GM20000 (cell line): Measurements from ENCODE around the gene DOHH.

Experiments used
- DNase-seq: peaks from one replicate; pipeline ENCODE4 v3.0.0; 2012; ENCODE audit warnings: low spot score
- TF ChIP-seq, protein P1 (sequence below): IDR thresholded peaks from 2 replicates; pipeline ENCODE4 v1.5.1; 2012; ENCODE audit warnings: mild to moderate bottlenecking, control low read depth; ENCODE audit errors: extremely low read depth, missing control alignments

The DOHH gene

DNA sequence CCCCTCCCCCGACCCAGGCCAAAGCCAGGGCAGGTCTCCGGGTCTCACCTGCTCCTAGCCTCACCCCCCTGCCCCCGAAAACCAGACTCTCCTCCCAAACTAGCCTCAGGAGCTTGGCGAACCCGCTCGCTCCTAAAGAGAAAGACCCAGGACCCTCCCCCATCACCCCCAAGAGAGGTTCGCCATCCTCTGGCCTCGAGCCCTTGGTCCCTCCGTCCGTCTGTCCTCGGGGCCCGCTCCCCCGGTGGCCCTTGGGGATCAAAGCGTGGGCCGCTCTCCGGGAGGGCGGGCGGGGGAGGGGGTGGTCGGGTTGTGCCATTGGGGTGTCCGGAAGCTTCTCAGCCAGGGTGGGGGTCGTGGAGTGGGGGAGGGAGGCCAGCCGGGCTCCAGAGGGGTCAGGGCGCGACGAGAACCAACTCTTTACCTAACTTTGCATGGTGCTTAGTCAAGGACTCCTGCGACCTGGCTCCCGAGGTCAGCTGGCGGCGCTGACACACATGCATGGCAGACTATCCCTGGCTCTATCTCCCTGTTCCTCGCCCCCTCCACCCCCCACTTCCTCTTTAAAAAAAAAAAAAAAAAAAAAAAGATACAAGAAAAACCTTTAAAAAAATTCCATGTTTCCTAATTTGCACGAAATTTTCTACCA is 35.8 kb downstream of the DOHH start:
- TF ChIP-seq, protein P1, sequence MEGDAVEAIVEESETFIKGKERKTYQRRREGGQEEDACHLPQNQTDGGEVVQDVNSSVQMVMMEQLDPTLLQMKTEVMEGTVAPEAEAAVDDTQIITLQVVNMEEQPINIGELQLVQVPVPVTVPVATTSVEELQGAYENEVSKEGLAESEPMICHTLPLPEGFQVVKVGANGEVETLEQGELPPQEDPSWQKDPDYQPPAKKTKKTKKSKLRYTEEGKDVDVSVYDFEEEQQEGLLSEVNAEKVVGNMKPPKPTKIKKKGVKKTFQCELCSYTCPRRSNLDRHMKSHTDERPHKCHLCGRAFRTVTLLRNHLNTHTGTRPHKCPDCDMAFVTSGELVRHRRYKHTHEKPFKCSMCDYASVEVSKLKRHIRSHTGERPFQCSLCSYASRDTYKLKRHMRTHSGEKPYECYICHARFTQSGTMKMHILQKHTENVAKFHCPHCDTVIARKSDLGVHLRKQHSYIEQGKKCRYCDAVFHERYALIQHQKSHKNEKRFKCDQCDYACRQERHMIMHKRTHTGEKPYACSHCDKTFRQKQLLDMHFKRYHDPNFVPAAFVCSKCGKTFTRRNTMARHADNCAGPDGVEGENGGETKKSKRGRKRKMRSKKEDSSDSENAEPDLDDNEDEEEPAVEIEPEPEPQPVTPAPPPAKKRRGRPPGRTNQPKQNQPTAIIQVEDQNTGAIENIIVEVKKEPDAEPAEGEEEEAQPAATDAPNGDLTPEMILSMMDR: no peak
- DNase-seq: no peak

DNA sequence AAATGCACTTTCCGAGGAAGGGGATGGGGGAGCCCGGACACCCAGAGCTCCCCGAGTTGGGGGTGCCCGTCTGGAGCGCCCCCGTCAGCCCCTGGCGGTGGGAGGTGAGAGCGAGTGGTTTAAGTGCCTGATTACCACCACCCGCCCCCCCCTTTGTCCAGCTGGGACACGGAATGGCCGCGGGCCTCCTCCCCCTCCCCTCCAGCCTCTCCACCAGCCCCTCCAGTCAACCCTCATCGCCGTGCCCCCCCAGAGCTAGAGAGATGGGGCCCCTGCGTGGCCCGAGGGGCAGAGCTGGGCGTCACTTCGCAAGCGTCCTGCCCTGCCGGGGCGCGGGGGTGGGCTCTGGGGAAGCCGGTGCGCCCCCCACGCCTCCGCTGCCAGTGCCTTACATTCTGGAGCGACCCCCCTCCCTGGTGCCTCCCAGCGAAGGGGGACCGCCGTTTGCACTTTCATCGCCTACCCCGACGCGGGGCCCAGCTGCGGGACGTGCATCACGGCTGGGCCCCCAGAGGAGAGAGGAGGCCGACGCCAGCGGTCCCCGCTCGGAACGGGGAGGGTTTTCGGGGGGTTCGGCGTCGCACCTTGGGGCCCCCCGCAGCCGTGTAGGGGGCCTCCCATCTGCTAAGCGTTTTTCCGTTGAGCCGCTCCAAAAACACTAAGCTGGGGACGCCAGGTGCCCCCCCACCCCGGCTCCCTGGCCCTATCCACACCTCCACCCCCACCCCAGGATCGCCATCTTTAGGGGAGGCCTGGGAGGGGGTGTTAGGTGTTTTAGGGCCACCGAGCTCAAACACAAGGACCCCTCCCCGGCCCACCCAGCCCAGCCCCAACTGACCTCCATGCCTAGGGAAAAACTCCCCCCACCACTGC is 36.5 kb downstream of the DOHH start:
- TF ChIP-seq, protein P1: no peak
- DNase-seq: no peak

DNA sequence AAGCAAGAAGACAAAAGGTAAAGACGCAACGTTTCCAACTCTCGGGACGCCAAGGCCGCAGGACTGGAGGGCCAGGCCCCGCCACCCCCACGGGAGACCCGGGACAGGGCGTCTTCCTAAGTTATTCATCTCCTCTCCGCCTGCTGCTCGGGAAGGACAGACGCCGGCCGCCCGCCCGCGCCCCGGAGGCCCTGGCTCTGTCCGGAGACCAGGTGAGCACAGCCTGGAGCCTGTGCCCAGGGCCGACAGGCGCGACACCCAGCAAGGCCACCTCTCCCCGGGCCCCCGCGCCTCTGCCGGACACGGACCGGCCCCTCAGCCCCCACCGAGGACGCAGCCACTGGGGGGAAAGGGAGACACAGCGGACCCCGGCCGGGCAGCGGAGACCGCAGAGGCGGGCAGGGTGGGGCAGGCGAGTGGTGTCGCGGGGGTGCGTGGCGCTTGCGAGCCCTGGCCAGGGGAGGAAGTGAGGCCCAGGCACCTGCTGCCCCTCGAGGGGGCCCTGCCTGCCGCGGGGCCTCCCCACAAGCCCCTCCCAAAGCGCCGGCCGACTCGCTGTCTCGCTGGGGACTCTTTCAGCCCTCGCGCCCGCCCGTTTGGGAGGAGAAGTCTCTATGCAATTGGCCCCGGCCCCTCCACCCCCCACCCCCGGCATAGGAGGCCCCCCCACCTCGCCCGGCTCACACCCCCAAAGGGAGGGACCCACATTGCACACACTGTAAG is 37.3 kb downstream of the DOHH start:
- no peak for DNase-seq
- TF ChIP-seq, protein P1: no peak

DNA sequence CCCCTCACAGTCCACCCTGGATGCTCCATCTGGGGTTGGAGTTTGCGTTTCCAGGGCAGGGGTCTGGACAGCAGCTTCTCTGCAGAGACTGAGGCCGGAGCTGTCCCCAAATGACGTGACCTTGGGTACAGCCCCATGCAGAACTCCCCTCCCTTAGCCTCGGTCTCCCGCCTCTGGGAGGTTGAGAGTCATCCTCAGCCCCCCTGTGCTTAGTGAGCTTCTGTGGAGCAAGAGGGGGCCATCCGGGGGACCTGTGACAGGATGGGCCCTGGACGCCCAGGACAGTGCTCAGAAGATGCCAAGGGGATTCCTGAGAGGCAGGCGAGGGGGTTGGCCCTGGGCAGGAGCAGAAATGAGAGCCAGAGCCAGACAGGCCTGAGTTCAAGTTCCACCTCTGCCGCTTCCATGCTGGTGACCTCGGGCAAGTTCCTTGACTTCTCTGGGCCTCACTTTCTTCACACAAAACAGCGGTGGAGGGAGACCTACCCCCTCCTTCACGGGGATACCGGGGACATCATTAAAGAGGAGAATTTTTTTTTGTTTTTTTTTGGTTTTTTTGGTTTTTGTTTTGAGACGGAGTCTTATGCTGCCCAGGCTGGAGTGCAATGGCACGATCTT is 40.4 kb downstream of the DOHH start:
- no peak for DNase-seq

DNA sequence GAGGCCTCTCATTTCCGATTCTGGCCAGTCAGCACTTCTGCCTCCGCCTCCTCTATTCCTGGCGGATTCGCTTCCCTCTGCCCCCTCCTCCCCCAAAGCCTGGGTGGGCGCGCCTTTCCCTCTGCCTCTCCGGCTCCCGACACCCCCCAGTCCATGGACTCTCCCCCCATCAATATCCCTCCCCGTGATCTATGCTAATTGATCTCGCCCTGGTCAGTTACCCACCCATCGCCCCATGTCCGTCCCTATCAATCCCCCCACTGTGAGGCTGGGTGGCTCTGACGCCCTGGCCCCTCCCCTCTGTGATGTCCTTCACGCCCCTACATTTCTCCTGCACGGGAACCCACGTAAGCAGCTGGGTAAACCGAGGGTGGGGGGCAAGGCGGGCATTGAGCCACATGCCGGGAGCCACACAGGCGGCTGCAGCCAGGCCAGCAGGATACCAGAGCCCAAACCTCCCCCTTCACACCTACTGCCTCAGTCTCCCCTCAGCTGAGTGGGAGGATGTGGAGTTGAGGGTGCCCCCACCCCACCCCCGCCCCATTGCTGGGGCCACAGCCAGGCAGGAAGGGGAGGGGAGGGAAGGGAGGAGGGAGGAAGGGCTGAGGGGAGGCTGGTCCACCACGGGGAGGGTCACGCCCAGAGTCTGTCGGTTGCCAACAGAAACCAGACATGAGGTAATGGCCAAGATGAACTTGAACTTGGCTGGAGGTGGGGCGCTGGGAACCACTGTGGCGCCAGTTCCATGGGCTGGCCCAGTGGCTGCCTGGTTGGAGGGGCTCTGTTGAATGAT is 41.2 kb downstream of the DOHH start:
- TF ChIP-seq, protein P1: no peak
- no peak for DNase-seq

More for the DNA sequence above, 40.4 kb downstream of the DOHH start:
- TF ChIP-seq, protein P1: no peak

DNA sequence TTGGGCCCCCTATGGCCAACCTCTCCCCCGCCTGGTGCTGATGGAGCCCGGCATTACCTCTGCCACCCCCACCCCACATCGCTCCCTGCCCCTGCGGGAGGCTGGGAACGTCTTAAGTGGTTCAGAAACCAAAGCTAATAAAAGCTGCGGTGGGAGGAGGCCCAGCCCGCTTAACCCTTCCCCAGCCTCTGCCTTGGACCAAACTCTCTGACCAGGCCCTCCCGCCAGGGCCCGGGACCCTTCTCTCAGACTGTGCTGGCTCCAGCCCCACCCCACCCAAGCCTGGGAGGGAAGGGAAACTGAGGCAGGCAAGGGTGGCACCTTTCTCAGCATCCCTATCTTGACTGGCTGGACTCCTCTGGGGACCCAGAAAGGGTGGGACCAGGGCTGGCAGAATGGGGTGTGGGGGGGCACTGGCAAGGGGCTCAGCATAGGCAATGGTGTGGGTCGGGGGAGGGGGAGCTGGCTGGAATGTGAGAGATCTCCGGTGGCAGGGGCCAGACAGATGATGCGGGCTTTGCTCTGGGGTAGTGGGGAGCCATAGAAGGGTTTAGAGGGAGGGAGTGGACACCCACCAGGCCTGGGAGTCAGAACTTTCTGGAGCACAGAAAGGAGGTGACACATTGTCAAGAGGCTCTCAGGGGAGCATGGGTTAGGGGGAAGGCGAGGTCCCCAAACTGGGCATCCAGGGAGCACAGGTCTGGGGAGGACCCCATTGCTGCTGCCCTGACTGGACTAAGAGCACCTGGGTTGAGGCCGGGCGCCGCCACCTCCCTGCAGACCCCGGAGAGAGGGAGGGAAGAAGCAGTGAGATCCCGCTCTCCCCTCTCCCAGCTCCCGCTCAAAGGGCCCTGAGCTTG is 42.0 kb downstream of the DOHH start:
- TF ChIP-seq, protein P1: no peak
- DNase-seq: no peak
